22Rv1 (cell line): Measurements from ENCODE around the gene CD48.
"Not testable (repeated sequence)": the region's sequence is repeated elsewhere in the genome, so short reads cannot be mapped to it uniquely, and the experiment has no call there.

Experiments
- H3K27ac ChIP-seq: fragments of 450-650 bp; 2 replicates; pipeline ENCODE4 v1.5.1; 2017
- ZFX ChIP-seq: fragments of 450-650 bp; IDR thresholded peaks from 2 replicates; pipeline ENCODE4 v1.6.1; 2017; ENCODE audit warnings: antibody characterized with exemption, borderline replicate concordance
- TF ChIP-seq, protein P1 (sequence below): fragments of 450-650 bp; IDR thresholded peaks from 2 replicates; pipeline ENCODE4 v1.5.1; 2017; ENCODE audit warnings: mild to moderate bottlenecking

Gene CD48

DNA sequence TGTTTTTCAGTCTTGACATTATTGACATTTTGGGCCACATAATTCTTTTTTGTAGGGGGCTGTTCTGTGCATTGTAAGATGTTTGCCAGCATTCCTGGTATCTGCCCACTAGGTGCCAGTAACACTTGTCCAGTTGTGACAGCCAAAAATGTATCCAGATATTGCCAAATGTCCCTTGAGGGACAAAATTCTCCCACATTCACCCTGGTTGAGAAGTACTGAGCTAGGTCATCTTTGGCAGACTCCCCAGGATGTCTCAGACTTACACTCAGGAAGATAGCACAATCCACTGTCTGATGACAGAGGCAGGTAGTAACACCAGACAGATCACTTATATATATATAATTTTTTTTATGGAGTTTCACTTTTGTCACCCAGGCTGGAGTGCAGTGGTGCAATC, 5.9 kb downstream of the CD48 start:
- TF ChIP-seq, protein P1, sequence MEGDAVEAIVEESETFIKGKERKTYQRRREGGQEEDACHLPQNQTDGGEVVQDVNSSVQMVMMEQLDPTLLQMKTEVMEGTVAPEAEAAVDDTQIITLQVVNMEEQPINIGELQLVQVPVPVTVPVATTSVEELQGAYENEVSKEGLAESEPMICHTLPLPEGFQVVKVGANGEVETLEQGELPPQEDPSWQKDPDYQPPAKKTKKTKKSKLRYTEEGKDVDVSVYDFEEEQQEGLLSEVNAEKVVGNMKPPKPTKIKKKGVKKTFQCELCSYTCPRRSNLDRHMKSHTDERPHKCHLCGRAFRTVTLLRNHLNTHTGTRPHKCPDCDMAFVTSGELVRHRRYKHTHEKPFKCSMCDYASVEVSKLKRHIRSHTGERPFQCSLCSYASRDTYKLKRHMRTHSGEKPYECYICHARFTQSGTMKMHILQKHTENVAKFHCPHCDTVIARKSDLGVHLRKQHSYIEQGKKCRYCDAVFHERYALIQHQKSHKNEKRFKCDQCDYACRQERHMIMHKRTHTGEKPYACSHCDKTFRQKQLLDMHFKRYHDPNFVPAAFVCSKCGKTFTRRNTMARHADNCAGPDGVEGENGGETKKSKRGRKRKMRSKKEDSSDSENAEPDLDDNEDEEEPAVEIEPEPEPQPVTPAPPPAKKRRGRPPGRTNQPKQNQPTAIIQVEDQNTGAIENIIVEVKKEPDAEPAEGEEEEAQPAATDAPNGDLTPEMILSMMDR: no peak
- no peak for TF ChIP-seq ZFX
- H3K27ac ChIP-seq: no peak overlapping the region

DNA sequence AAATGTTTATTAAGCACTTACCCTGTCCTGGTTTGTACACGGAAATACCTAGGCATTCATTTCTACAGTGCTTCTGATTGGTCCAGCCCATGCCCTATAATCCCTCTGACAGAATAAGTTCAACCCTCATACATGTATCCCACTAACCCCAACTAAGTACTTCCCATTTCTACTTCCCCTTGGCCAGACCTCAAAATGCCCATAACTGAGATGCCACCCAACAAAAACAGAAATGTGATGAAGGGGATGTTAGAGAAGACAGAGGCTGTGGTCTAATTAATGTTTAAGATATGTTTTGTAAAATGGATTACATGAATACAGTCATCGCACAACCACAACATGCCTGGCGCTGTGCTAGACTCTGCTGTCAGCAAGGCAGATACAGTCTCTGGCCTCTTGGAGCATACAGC, 6.4 kb downstream of the CD48 start:
- H3K27ac ChIP-seq: not testable (repeated sequence)

DNA sequence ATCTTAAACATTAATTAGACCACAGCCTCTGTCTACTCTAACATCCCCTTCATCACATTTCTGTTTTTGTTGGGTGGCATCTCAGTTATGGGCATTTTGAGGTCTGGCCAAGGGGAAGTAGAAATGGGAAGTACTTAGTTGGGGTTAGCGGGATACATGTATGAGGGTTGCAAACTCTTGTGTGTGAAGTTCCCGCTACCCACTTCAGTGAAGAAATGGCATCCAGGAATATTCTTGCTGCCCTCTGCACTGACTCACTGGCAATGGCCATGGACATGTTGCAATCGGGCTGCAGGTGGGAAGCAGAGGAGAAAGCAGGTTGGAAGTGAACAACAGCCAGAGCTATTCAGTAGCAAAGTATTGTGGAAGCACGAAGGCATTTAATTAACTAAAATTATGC, 7.4 kb downstream of the CD48 start:
- no peak overlapping the region for H3K27ac ChIP-seq
- TF ChIP-seq, protein P1: no peak
- TF ChIP-seq ZFX: no peak

DNA sequence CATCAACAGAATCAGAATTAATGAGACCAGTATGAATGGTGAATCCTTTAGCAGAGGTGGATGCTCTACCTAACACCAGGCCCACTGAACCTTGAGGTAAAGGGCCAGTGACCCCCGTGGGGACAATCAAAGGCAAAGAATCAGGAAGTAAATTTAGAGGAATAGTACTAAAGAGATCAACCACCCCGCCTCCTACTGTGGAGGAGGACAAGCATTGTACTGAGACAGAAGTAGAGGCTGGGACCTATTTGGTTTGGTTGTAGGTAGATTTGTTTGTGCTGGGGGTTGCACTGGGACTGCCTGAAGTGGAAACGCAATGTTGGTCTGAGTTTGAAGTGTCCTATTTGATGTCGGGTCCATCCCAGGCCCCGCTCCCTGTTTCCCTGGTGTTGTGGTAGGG, 9.5 kb downstream of the CD48 start:
- TF ChIP-seq ZFX: no peak
- TF ChIP-seq, protein P1: no peak
- no peak overlapping the region for H3K27ac ChIP-seq

DNA sequence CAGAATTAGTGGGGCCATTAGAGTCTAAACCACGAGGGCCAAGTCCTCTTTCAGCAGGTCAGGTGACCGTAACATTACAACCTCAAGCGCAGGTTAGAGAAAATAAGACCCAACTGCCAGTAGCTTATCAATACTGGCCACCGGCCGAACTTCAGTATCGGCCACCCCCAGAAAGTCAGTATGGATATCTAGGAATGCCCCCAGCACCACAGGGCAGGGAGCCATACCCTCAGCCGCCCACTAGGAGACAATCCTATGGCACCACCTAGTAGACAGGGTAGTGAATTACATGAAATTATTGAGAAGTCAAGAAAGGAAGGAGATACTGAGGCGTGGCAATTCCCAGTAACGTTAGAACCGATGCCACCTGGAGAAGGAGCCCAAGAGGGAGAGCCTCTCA, 19.2 kb downstream of the CD48 start:
- not testable (repeated sequence) for H3K27ac ChIP-seq

DNA sequence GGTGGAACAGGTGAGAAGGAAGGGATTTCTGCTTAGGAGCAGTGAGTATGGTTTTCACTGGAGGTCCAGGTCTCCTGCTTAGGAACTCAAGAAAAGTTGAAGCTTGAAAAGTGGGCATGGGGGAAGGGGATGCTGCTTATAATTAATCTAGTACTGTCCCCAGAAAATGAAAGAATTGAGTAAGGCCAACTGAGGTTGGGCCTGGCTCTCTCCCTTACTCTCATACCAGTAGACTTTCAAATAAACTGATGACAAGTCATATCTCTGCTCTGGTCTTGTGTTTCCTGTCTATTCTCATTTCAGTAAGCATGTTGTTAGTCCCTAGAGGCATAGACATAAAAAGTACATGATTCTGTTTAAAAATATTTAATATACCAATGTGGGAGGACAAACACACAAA, 26.4 kb downstream of the CD48 start:
- TF ChIP-seq, protein P1: no peak
- no peak for TF ChIP-seq ZFX
- H3K27ac ChIP-seq: no peak overlapping the region

DNA sequence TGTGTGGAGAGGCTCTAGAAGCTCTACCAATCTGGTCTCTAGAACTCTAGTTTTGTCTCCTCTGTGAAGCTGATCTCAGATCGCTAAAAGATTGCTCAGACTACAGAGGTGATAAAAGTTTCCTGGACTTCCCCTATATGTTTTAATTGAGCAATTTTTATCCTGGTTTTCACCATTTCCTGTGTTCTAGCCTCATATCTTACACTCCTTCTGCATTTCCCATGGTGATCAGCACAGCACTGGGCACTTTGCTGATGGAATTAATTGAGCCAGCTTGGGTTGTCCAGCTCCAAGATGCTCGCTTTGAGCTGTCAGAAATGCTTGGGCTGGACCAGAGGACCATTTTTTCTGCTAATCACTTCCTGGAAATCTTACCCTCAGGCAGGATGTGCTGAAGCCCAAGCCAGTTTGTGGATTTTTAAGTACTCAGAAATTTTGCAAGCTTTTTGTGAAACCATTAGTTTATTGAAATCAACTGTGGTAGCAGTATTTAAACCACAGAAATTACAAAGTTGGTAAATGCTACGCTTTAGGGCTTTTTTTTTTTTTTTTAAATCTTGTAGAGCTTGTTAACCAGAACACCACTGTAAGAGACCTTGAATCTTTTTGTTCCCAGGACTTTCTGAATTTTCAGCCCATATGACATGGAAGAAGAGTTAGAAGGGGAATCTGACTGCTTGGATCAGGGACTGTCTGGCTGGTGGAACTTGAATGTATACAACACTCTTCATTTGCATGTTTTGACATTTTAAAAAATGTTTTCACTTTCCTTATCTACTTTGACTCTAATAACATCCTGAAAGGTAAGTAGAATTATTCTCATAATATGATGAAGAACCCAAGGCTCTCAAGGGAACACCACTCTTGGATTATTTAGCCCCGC, 28.4 kb downstream of the CD48 start:
- no peak overlapping the region for H3K27ac ChIP-seq
- TF ChIP-seq, protein P1: no peak
- no peak for TF ChIP-seq ZFX

DNA sequence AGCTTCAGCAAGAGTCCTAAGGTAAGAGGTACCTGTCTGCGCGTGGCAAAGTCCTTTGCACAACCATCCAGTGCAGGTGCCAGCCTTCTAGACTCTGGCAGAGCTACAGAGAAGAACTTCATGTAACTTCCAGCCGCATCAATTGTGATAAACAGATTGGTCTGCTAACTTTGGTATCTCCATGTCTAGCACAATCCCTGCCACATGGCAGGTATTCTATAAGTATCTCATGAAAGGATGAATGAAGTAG, 29.8 kb downstream of the CD48 start:
- TF ChIP-seq, protein P1: no peak
- TF ChIP-seq ZFX: no peak
- no peak overlapping the region for H3K27ac ChIP-seq
